GM20000 (cell line): ENCODE measurements around the gene ERBB4.

Experiments used
- DNase-seq: peaks from one replicate; pipeline ENCODE4 v3.0.0; 2012; ENCODE audit warnings: low spot score
- TF ChIP-seq, protein P1 (sequence below): IDR thresholded peaks from 2 replicates; pipeline ENCODE4 v1.5.1; 2012; ENCODE audit warnings: mild to moderate bottlenecking, control low read depth; ENCODE audit errors: extremely low read depth, missing control alignments

ERBB4 gene

DNA sequence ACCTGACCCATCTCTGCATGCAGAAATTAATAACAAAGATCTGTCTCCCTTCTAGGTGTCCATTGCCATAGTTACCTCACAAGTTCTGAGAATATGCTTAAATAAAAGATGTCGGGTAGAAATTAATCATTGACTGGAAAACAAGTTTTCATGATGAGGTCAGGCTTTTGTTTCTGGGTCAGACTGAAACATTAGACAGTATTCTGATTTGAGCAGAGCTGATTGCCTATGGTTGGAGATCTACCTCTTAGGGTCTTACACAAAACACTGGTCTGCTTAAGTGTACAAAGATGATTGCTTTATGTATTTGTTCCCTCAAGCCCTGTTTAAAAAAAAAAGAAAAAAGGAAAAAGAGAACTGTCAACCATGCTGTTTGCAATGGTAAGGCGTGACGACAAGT is 1025.8 kb downstream of the ERBB4 start:
- no peak for DNase-seq
- TF ChIP-seq, protein P1, sequence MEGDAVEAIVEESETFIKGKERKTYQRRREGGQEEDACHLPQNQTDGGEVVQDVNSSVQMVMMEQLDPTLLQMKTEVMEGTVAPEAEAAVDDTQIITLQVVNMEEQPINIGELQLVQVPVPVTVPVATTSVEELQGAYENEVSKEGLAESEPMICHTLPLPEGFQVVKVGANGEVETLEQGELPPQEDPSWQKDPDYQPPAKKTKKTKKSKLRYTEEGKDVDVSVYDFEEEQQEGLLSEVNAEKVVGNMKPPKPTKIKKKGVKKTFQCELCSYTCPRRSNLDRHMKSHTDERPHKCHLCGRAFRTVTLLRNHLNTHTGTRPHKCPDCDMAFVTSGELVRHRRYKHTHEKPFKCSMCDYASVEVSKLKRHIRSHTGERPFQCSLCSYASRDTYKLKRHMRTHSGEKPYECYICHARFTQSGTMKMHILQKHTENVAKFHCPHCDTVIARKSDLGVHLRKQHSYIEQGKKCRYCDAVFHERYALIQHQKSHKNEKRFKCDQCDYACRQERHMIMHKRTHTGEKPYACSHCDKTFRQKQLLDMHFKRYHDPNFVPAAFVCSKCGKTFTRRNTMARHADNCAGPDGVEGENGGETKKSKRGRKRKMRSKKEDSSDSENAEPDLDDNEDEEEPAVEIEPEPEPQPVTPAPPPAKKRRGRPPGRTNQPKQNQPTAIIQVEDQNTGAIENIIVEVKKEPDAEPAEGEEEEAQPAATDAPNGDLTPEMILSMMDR: no peak

DNA sequence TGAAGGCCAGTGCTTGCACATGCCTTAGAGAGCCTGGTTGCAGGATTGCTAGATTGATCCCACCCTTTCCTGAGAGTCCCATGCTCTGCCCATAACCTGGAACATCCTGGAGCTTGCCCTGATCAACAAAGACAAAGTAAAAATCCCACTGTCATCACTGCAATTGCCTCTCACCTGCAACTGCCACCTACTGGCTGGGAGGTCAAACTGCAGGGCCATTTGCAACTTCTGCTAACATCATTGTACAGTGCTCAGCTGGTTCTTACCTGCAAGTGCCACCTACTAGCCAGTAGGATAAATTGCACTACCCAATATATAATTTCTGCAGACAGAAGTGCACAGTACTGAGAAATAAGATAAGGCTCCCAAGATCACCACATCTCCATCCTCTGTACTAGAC is 1034.7 kb downstream of the ERBB4 start:
- TF ChIP-seq, protein P1: peak; percentile 20
- no peak for DNase-seq

DNA sequence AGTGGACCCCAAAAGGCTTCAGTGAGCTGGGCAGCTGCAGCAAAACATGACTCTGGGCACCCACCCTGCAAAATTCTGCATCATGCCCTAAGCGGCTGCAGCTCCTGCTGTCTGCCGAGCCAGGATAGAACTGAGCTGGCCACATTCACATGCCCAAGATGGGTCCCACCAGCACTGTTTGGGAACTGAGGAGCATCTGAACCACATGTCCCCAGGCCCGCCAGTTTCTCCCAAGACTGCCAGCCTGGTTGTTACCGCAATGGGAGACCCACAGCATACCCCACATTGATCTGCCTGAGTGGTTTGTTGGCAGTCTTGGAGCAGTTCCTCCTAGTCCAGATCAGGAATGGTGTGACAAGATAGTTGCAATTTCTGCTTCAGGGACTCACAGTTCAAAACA is 1035.4 kb downstream of the ERBB4 start:
- no peak for DNase-seq
- TF ChIP-seq, protein P1: no peak

DNA sequence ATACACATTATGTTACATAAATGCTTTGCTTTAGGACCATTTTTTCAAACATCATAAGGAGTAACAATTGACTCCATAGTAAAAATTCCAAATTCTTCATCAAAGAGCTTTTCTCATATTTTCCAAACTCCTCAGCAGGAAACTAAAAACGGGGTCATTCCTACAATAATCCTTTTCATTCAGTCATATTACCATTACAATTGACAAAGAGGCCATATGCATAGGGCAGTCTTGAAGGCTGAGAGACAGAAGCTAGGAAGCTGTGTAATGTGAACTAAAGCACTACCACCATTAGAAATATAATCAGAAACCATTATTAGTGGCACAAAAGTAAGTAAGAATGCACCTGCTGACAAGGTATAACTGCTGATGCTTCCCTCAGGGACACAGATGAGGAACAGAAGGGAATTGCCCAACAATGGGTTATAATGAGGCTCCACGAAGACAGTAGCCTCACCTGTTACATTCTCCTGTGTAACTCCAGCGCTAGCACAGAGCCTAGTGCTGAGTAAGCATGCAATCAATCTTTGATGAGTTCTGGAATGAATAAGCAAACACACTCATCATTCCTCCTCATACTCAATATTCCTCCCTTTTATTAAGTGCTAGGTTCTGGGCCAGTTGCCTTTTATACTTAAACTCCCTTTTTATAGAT is 1039.9 kb downstream of the ERBB4 start:
- TF ChIP-seq, protein P1: no peak
- DNase-seq: no peak

DNA sequence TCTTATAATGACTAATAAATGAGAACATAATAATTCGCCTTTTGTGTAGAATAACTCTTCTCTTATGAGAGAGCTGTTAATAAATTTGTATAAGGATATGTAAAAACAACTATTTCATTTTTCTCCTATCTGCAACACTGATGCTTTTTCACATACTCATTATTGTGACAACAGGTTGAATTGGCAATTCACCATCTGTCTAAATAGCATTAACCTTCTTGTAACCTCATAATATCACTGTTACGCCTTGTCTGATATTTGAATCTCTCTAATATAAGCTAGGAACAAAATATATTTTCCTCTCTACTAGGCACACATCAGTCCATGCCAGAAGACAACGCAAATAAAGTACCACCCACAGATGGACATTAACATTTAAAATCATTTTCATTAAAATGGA is 1043.3 kb downstream of the ERBB4 start:
- TF ChIP-seq, protein P1: no peak

DNA sequence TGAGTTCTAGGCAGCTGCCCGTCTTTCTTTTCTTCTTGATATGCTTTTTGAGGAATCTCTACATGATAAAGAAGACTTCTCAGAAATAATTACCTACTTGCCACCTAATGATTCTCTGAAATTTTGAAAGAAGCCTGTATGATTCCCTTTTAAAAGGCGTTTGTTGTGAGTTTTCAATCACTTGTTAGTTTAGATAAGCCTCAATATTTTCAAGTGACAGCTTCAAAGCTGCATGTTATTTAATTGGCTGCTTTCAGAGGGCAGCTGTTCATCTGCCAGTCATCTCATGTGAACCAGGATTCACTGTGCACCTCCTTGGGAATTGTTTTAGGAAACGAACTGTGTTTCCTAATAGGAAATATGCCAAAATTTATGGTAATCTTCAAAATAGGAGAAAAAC is 1044.1 kb downstream of the ERBB4 start:
- no peak for DNase-seq
- TF ChIP-seq, protein P1: no peak

More for the DNA sequence above, 1043.3 kb downstream of the ERBB4 start:
- DNase-seq: no peak

DNA sequence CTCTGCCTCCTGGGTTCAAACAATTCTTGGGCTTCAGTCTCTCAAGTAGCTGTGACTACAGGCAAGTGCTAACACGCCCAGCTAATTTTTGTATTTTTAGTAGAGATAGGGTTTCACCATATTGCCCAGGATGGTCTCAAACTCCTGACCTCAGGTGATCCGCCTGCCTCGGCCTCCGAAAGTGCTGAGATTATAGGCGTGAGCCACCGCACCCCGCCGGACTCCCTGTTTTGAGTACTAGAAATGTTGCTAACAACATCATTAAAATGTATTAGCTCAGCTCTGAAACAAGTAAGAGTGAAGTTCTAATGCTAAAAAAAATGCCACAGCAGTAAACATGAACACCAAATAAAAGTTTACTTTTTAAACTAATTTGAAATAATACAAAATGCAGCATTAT is 1044.5 kb downstream of the ERBB4 start:
- no peak for DNase-seq
- TF ChIP-seq, protein P1: no peak
